Neural progenitor cell (in vitro differentiated cells): ENCODE measurements around the gene WIZ.

Experiments
- CTCF ChIP-seq: fragments of 200-600 bp; sonication (generic); IDR thresholded peaks from 2 replicates; pipeline ENCODE4 v1.5.1; 2017; ENCODE audit warnings: antibody characterized with exemption, mild to moderate bottlenecking
- EZH2 ChIP-seq: fragments of 200-600 bp; sonication (generic); IDR thresholded peaks from 2 replicates; pipeline ENCODE4 v1.6.1; 2017; ENCODE audit warnings: antibody characterized with exemption, mild to moderate bottlenecking, moderate library complexity
- EZH2phosphoT487 ChIP-seq: fragments of 200-600 bp; sonication (generic); IDR thresholded peaks from 2 replicates; pipeline ENCODE4 v1.6.1; 2017; ENCODE audit warnings: antibody characterized with exemption

- no peak for TF ChIP-seq CTCF
- TF ChIP-seq EZH2phosphoT487: no peak
- TF ChIP-seq EZH2: no peak
These were observed 11.6 kb downstream of the WIZ start for GRCh38 chr19:15438124-15438496.
